Measurements from ENCODE around the gene DAPK1.

Gene DAPK1

DNA sequence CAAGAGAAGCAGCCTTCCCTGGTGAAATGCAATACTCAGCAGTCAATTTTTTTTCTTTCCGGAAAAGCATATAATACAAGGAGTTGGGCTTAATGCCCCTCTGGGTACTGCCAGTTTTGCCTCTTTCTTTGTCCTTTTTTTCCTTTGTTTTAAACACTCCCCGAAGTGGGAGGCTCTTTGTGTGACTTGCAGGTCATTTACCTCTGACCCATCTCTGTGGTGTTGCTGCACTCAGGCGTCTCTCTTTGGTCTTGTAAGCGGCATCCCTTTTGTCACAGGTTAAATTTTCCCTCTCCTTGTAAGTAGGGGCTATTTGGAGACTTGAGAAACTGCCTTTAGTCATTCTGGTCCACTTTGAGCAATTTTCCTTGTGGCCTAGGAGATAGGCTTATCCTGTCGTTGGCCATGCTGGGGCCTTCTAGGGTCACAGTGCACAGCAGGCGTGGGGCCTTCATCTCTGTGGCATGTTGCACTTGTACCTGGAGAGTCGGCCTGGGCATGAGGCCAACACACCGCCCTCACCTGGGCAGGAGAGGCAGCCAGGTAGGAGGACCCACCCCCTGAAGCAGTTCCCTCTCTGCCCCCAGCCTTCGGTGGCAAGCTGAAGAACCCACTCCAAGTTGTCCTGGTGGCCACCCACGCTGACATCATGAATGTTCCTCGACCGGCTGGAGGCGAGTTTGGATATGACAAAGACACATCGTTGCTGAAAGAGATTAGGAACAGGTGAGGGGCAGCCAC lies 200.6 kb downstream of the DAPK1 start:
- DNase-seq, result no peak

GRCh38 chr9:87699835-87700234 lies 202.2 kb downstream of the DAPK1 start:
- no peak for DNase-seq

GRCh38 chr9:87701491-87701890 lies 203.8 kb downstream of the DAPK1 start:
- no peak for DNase-seq

DNA sequence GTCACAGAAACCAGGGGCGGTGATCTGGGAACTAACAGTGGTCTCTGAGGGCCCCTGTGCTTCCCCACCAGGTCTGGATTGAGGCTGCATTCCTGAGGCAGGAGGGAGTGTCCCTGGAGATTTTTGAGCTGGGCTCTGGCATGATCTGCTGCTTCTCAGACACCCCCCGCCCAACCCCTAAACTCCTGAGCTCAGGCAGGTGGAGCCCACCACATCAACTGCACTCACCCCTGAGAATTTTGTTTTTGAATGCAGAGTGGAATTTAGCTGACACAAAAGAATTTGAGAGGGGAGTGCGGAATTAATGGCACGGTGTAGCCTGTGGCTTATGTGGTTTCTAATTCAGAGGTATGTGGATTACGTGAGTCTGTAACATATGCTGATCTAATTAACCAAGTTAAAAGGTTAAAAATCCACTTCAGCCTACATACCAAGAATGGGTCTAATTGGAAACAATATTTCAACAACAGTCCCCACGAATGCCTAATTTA lies 204.3 kb downstream of the DAPK1 start:
- DNase-seq, result no peak

DNA sequence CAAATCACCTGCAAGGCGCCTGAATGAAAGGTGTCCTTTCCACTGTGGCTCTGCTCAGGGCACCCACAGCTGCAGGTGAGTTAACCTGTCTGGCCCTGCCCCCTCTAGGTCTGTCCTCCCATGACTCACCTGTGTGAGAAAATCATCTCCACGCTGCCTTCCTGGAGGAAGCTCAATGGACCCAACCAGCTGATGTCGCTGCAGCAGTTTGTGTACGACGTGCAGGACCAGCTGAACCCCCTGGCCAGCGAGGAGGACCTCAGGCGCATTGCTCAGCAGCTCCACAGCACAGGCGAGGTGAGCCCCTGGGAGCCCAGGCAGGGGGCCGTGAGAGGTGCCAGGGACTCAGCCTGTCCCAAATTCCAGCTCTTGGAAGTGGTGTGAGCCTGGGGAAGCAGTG lies 205.3 kb downstream of the DAPK1 start:
- no peak for DNase-seq

DNA sequence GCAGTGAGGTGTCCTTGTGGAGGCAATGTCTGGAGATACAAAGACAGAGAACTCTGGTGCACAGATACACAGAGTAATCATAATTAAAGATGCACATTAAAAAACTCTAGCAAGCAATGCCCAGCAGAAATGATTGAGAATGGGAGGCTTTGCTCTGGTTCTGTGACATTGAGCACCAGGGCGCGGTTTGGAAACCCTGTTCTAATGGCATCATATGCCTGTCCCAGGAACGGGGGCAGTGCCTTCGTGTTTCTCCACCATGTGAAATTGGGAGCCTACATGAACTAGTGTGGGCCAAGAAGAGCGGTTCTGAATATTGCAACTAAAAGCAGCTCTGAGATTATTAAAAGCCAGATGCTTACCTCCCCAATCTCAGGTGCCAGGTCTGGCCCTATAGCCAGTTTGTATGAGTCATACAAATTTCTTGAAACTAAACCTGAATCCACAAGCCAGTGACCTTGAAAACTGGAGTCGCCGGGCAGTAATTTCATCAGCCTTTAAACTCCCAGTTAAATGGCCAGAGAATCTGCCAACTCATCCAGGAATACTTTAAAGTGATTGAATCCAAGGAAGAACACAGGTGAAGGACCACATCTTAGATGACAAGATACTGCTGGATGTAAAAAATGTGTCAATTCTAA lies 206.1 kb downstream of the DAPK1 start:
- no peak for DNase-seq

DNA sequence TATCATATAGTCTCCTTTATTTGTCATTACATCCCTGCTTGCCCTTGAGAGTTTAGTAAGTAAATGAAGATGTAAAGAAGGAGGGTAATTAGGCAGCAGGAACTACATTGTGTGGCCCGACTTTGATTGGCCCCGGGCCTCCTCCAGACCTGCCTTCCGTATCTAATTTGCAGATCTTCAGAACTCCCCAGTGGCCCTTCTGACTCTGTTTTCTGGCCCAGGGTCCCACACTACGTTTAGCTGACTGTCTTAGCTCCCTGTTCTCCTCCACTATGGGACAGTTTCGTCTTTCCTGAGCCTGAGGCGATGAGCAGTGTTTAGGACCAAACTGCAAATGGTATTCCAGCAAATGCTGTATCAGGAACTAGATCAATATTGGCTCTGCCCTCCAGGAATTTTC lies 206.7 kb downstream of the DAPK1 start:
- no peak for DNase-seq

- DNase-seq, result no peak
Observed at GRCh38 chr9:87706066-87706739, 208.5 kb downstream of the DAPK1 start.

- no peak for DNase-seq
Observed at GRCh38 chr9:87707805-87708506, 210.3 kb downstream of the DAPK1 start.

DNA sequence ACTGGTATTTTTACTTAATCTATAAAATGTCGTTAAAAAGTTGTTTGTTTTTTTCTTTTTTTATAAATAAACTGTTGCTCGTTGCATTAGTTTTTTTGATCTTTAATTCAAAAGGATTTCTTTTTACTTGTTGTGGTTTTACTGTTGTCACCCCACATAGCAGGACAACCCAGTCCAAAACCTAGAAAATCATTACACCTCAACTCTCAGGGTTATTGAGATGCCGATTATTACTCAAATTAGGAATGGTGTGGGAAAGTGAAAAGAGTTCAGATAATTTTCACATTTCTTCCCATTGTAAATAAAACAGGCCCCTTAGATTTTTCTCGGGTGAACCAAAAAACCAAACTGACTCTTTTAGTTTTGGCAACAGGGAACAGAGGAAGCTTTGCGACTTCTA lies 210.9 kb downstream of the DAPK1 start:
- DNase-seq, result no peak

- DNase-seq, result no peak
Observed at GRCh38 chr9:87708986-87709728, 211.5 kb downstream of the DAPK1 start.

- DNase-seq, result no peak
Observed at GRCh38 chr9:87710443-87710842, 212.8 kb downstream of the DAPK1 start.

GRCh38 chr9:87711857-87712800 lies 214.5 kb downstream of the DAPK1 start:
- DNase-seq, result no peak

GRCh38 chr9:87712801-87713277 lies 215.2 kb downstream of the DAPK1 start:
- DNase-seq, result no peak

GRCh38 chr9:87713278-87713987 lies 215.8 kb downstream of the DAPK1 start:
- DNase-seq, result no peak

DNA sequence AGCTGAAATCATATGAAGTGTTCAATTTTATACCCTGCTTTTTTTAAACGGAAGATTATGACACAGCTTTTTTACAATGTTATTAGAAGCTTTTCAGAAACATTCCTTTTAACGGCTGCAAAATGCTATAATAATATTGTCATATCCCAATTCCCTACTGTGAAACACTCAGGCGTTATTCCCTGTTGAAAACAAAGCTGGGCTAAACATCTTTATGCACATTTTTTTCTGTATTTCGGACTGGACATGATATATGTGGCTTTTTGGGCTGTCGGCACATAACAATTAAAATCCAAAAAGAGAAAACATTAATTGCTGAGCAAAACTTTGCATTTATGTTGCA lies 216.3 kb downstream of the DAPK1 start:
- no peak for DNase-seq

- no peak for DNase-seq
Observed at GRCh38 chr9:87714819-87715218, 217.2 kb downstream of the DAPK1 start.

- DNase-seq, result no peak
Observed at GRCh38 chr9:87716141-87716540, 218.5 kb downstream of the DAPK1 start.

- DNase-seq, result no peak
Observed at GRCh38 chr9:87717456-87717855, 219.8 kb downstream of the DAPK1 start.

GRCh38 chr9:87718231-87718630 lies 220.6 kb downstream of the DAPK1 start:
- DNase-seq, result no peak
